H7 (cell line): ENCODE data around the gene RHOB. TPM values are rescaled to one million over a fixed set of nuclear protein-coding genes. Genes with fewer than 3 reads are reported as not detected.
"Not testable (repeated sequence)": the region's sequence is repeated elsewhere in the genome, so short reads cannot be mapped to it uniquely, and the experiment has no call there.

Experiments used
- DNase-seq: peaks from one replicate; pipeline ENCODE4 v3.0.0; 2012
- H3K27me3 ChIP-seq: 2 replicates; pipeline ENCODE4 v1.6.0; 2011; ENCODE audit warnings: mild to moderate bottlenecking, low read length; ENCODE audit not compliant: control insufficient read depth, insufficient read depth
- H3K36me3 ChIP-seq: replicated peaks from 2 replicates; pipeline ENCODE4 v1.5.1; 2011; ENCODE audit warnings: low read length; ENCODE audit not compliant: control insufficient read depth, insufficient read depth
- H3K4me3 ChIP-seq: 2 replicates; pipeline ENCODE4 v1.5.1; 2011; ENCODE audit warnings: low read depth, mild to moderate bottlenecking, control low read depth, low read length, moderate library complexity; ENCODE audit not compliant: insufficient read depth
- total RNA-seq: library from RNA; depleted of rRNA; stranded (reverse); fragments of >200 nt; shearing (Covaris generic); gene quantifications from 2 replicates; pipeline ENCODE4 v1.2.3, GENCODE V29; 2014

RHOB gene
- total RNA-seq, 1 experiment from 2014 or later = 123 TPM

DNA sequence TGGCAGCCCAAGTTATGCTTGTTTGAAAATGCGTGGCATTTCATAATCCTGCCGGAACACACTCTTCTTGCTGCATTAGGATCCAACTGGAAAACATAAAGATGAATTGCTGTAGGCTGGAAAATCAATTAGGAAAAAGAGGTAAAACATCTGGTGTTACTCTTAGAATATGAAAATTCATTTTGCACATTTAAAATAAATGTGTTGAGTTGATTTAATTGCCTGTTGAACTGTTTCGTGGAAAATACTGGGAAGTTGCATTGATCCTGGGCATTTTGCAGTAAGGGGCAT is 4.1 kb downstream of the RHOB start:
- Histone ChIP-seq H3K27me3 (peaks cover 20% of the 10 kb centered on the region; the same call in 1 of the 2 replicates), H3K4me3 (no peak overlapping the region), H3K36me3 (no peaks in the 10 kb centered on the region)
- no peak for DNase-seq

DNA sequence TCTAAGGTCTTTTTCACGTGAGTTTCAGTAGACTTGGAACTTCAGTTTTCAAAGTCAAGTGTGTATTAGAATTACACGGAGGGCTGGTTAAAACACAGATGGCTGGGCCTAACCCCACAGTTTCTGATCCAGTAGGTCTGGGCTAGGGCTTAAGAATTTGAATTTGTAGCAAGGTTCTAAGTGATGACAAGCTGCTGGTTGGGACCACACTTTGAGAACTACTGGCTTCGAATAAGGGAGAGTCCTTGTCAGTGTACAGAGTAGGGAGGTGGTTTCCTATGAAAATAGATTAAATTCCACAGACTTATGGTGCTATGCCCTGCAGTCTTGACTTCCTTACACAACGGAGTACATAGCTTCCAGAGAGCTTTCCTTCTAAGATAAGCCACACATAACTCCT is 4.5 kb downstream of the RHOB start:
- Histone ChIP-seq H3K27me3 (peaks cover 19% of the 10 kb centered on the region; the same call in 1 of the 2 replicates), H3K4me3 (no peak overlapping the region), H3K36me3 (no peaks in the 10 kb centered on the region)
- no peak for DNase-seq

DNA sequence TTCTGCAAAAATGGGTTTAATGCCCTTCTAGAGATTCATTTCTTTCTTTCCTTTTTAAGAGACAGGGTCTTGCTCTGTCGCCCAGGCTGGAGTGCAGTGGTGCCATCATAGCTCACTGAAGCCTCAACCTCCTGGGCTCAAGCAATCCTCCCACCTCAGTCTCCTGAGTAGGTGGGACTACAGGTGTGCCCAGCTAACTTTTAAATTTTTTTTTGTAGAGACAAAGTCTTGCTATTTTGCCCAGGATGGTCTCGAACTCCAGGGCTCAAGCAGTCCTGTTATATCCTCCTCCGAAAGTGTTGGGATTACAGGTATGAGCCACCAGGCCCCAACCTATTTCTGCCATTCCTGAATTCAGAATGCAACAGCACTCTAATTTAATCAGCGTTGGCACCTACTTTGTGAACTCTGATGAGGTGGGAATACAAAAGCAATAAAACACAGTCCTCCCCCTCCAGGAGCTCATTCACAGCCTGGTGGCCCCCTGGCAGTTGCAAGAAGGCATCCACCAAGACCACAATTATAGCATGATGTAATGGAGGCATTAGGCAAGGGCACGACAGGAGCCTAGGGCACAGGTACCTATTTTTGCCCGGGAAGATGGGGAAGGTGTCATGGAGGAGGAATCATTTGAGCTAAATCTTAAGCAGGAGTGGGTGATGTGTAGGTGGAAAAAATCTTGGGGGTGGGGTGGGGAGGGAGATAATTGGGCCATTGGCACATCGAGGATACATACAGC is 5.1 kb downstream of the RHOB start:
- no peak for DNase-seq
- no peak overlapping the region for H3K4me3 ChIP-seq
- no peaks in the 10 kb centered on the region for H3K36me3 ChIP-seq
- H3K27me3 ChIP-seq = peaks cover 19% of the 10 kb centered on the region; the same call in 1 of the 2 replicates

DNA sequence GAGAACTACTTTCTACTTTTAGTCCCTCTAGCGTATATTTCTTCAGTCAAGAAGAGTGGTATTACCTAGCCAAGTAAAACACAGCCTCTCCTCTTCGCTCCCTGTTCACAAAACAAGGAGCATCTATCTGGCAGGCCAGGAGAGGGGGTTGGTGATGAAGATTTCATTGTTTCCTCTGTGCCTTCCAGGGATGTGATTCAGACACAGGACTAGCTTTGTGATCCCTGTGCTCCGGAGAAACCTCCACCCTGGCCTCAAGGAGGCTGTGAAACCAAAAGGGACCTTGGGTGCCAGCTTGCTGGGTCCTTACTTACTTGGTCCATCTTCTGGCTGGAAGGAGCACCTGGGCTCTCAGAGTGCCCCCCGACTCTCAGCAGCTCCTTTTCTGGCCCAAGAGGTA is 5.7 kb downstream of the RHOB start:
- no peak overlapping the region for H3K4me3 ChIP-seq
- no peak for DNase-seq
- H3K36me3 ChIP-seq = no peaks in the 10 kb centered on the region

DNA sequence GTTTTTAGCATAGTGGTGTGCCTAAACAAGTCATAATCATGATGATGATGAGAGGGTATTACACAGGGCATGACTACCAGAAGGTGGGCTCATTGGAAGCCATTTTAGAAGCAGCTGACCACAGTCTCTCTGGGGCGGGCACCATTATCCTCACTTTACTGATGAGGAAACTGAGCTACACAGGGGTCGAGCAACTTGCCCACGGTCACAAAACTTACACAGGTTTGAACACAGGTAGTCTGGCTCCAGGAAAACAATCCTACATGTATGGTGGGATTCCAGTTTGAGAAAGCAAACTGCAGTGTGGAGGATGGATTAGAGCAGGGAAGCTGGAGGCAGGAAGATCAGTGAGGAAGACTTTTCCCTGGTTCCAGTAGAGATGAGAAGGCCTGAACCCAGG is 6.2 kb downstream of the RHOB start:
- Histone ChIP-seq H3K36me3 (no peaks in the 10 kb centered on the region), H3K27me3 (peaks cover 9% of the 10 kb centered on the region; the same call in 1 of the 2 replicates), H3K4me3 (no peak overlapping the region)
- no peak for DNase-seq

More for the DNA sequence above, 5.7 kb downstream of the RHOB start:
- peaks cover 15% of the 10 kb centered on the region; the same call in 1 of the 2 replicates for H3K27me3 ChIP-seq

DNA sequence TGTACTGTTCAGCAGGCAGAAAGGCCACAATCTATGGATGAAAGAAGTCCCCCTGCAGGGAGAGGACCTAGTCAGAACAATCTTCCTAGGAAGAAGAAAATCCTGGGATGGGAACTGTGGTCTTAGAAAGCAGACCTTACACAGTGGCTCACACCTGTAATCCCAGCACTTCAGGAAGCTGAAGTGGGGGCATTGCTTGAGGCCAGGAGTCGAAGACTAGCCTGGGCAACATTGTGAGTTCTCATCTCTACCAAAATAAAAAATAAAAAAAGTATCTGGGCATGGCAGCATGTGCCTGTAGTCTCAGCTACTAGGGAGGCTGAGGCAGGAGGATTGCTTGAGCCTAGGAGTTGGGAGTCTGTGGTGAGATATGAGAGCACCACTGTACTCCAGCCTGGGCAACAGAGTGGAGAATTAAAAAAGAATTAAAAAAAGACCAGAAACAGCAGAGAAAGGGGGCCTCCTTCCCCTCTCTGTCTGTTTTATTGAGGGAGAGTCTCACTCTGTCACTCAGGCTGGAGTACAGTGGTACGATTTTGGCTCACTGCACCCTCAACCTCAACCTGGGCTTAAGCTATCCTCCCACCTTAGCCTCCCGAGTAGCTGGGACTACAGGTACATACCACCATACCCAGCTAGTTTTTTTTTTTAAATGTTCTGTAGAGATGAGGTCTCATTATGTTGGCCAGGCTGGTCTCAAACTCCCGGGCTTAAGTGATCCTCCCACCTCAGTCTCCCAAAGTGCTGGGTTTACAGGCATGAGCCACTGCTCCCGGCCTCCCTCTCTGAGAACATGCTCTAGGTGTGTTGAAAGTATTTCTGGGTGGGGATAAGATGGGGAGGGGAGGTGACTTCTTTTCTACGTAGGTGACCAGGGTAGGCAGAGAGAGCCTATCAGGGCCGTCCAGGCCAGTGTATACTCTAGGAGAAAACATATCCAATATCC is 7.4 kb downstream of the RHOB start:
- Histone ChIP-seq H3K36me3 (no peaks in the 10 kb centered on the region), H3K27me3 (peaks cover 4% of the 10 kb centered on the region; the same call in 1 of the 2 replicates), H3K4me3 (no peak overlapping the region)
- DNase-seq = no peak

DNA sequence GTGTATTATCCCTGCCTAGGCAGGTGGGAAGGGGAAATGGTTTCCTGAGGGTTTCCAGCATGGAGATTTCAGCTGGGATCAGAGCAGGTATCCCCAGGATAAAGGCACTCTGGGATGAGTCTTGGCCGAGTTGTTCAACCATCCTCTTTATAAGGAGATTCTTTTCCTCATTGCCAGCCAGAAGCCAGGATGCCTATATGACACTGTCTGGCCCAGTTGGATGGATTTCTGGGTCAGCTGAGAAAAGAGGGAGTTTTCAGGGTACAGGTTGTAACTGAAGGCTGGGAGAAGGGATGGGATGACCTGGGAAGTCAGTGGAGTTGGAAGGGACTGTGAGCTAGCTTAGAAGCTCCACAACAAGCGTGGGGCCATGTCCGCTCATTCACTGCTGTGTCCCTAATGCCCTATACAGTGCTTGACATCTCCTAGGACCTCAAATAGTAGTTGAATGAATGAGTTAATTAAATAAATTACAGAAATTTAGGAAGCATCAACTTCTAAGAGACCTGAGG is 8.3 kb downstream of the RHOB start:
- Histone ChIP-seq H3K36me3 (no peaks in the 10 kb centered on the region), H3K27me3 (peaks cover 4% of the 10 kb centered on the region; the same call in 1 of the 2 replicates), H3K4me3 (no peak overlapping the region)
- no peak for DNase-seq

DNA sequence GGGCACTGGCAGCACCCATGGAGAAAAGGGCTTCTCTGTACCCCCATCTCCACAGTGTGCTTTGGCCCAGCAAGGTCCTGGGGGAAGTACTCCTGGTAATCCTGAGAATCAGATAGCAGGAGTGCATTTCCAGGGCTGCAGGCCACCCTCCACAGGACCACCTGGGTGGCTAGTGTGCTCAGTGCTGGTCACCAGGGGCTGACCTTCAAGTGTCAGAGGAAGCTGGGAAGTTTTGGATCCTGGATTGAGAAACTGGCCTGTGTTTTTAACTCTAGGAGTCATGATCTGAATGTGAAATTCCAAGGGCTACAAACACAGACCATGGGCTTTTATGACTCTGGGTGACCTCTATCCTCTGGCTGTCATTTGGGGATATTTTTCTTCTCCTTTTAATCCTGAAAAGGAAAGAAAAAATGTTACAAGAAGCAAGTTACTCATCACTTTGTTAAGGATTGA is 9.3 kb downstream of the RHOB start:
- no peak for DNase-seq
- Histone ChIP-seq H3K27me3 (peaks cover 4% of the 10 kb centered on the region; the same call in 1 of the 2 replicates), H3K36me3 (no peaks in the 10 kb centered on the region), H3K4me3 (no peak overlapping the region)

DNA sequence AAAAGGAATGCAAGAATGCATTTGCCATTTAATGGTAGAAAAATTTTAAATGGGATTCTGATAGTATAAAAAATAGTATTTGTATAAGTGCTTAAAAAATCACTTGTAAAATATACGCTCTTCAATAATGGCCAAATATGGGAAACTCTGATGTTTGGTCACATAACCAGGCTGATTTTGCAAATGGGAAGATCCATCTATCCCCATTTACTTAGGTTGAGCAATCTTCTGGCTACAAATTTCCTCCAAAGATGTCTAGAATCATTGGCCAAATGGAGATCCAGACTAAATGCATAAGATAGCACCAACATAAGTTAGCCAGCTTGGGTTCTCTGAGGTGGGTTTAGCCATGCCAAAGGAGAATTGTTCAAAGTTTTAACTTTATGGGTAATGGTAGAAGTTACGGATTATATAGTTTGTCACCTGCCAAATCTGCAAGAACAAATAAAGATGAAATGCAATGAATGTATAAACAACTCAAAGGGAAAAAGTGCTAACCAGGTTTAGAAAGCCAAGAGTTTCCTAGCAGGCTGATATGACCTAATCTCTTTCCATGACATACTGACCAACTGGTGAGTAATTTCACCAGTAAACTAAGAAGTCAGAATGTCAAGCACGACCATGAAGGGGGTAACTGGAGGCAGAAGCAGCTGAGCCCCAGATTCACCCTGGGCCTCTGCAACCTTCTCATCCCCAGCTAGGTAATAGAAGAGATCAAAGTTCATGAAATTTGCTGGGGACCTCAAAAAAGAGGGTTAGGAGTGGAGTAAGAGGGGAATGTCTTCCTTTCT is 10.0 kb downstream of the RHOB start:
- no peak for DNase-seq
- Histone ChIP-seq H3K4me3 (no peak overlapping the region), H3K27me3 (no peaks in the 10 kb centered on the region; the same call in 1 of the 2 replicates), H3K36me3 (no peaks in the 10 kb centered on the region)

DNA sequence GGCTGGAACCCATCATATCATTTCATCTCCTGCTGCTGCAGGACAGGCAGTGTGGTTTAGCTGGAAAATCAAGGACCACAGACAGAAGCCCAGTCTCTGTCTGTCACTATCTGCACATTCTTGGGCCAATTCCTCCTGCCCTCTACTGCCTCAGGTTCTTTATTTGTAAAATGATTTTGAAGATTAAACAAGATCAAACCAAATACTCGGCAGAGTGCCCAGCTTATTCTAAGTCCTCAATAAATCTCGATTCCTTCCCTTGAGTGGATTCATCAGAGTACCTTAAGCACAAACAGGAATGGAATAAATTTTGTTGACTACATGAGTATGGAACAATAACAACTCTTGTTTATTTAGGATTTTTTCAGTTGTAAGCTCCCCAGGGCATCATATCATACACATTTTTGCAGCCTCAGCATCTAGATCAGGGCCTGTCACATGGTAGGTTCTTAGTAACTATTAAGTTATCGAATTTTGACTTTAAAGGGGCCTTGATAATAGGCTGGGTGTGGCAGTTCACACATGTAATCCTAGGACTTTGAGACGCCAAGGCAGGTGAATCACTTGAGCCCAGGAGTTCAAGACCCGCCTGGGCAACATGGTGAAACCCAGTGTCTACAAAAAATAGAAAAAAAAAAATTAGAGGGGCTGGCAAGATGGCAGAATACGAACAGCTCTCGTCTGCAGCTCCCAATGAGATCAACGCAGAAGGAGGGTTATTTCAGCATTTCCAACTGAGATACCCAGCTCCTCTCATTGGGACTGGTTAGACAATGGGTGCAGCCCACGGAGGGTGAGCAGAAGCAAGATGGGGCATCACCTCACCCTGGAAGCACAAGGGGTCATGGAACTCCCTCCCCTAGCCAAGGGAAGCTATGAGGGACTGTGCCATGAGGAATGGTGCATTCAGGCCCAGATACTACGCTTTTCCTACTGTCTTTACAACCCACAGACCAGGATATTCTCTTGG is 11.1 kb downstream of the RHOB start:
- no peak for DNase-seq
- no peak overlapping the region for H3K4me3 ChIP-seq
- H3K36me3 ChIP-seq = no peaks in the 10 kb centered on the region
- H3K27me3 ChIP-seq = no peaks in the 10 kb centered on the region; the same call in 1 of the 2 replicates

DNA sequence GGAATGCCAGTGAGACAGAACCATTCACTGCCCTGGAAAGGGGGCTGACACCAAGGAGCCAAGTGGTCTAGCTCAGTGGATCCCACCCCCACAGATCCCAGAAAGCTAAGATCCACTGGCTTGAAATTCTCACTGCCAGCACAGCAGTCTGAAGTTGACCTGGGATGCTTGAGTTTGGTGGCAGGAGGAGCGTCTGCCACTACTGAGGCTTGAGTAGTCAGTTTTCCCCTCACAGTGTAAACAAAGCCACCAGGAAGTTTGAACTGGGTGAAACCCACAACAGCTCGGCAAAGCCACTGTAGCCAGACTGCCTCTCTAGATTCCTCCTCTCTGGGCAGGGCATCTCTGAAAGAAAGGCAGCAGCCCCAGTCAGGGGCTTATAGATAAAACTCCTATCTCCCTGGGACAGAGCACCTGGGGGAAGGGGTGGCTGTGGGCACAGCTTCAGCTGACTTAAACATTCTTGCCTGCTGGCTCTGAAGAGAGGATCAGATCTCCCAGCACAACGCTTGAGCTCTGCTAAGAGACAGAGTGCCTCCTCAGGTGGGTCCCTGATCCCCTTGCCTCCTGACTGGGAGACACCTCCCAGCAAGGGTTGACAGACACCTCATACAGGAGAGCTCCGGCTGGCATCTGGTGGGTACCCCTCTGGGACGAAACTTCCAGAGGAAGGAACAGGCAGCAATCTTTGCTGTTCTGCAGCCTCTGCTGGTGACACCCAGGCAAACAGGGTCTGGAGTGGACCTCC is 12.0 kb downstream of the RHOB start:
- DNase-seq, H3K27me3 ChIP-seq, H3K4me3 ChIP-seq, H3K36me3 ChIP-seq: not testable (repeated sequence)

DNA sequence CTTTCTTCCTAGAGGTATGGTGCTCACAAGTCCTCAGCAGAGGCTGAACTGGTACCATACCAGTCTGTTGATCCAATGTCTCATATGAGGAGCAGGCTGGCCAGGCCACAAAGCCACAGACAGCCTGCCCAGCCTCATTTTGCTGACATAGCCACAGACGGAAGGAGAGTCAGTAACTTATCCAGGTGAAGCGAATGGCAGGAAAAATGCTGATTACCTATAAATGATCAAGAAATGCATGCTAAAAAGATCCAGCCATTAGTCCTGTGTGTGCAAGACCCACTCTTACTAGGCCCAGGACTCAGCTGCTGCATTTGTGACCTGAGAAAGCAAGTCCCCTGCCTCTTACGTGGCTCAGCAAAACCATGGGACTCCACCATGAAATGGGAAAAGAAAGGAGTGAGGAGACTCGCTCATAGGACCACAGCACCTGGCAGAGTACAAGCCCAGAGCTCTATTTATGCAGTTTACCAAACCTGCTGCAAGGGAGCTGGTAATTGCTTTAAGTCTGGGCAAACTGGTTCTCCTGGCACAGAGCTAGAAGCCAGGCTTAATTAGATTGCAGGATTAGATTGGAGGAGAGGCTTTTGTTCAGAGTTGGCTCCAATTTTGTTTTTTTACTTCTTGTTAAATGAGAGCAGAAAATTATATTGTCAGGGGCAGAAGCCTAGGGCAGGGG is 19.0 kb downstream of the RHOB start:
- Histone ChIP-seq H3K4me3 (no peak overlapping the region), H3K27me3 (no peaks in the 10 kb centered on the region), H3K36me3 (no peaks in the 10 kb centered on the region)
- DNase-seq = no peak
